Measurements from ENCODE around the gene TSEN15. TPM values are rescaled to one million over a fixed set of nuclear protein-coding genes. Genes with fewer than 3 reads are reported as not detected.

The TSEN15 gene
- total RNA-seq (2022; extraction: Qiagen RNA extraction; ENCODE audit: low read depth), result 29.6 to 31.5 TPM (median 30.5 TPM) in 5 replicates

DNA sequence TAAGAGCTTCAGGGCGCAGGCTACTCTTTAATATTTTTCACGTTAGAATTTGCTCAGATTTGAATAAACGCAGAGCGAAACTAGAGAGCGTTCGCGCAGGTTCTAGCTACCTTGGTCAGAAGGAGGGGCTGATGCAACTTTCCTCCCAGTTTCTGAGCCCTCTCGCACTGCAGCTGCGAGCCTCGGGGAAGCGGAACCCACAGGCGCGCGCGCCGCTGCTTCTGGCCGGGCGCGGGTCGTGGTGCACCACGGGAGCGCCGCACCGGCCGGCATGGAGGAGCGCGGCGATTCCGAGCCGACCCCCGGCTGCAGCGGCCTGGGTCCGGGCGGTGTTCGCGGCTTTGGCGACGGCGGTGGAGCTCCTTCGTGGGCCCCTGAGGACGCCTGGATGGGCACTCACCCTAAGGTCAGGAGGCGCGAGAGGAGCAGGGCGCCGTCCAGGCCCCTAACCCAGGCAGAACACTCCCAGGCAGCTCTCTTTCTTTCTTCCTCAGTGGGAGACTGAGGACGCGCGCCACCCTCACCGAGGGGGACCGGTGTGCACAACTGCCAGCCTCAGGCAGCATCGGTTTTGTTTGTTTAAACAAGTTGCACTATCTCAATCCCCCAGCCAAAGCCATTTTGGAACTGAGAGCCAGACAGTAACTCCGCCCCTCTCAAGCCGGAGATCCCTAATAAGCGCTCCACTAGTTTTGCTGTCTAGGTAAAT lies at the start of gene TSEN15:
Gene TSEN15 (plus strand): TSS at position 246 of the 709 bp plus-strand sequence. CDS start 26 bp downstream, at position 272.

Other genes starting within 250 kb of the TSEN15 start
- 0.68 to 0.81 TPM (median 0.77 TPM) in 5 replicates for gene RGL1, start 246.6 kb upstream of the TSEN15 start, total RNA-seq (2022; extraction: Qiagen RNA extraction; ENCODE audit: low read depth)
- 0.13 to 0.24 TPM (median 0.18 TPM) in 5 replicates for gene COLGALT2, start 14.0 kb upstream of the TSEN15 start, total RNA-seq (2022; extraction: Qiagen RNA extraction; ENCODE audit: low read depth)